Neuron (in vitro differentiated cells): Measurements from ENCODE around the gene MAJIN.

ENCODE experiments used
- H2AFZ ChIP-seq: one replicate; pipeline ENCODE4 v1.6.1; 2013; ENCODE audit warnings: low read depth, mild to moderate bottlenecking, inconsistent platforms, low read length, moderate library complexity
- H3K27me3 ChIP-seq: one replicate; pipeline ENCODE4 v1.6.1; 2013; ENCODE audit warnings: low read length; ENCODE audit not compliant: insufficient read depth
- H3K36me3 ChIP-seq: one replicate; pipeline ENCODE4 v1.6.1; 2013; ENCODE audit warnings: low read length; ENCODE audit not compliant: insufficient read depth
- H3K4me1 ChIP-seq: one replicate; pipeline ENCODE4 v1.6.1; 2013; ENCODE audit warnings: low read length; ENCODE audit not compliant: insufficient read depth
- H3K4me3 ChIP-seq: 2 replicates; pipeline ENCODE4 v1.5.1; 2013; ENCODE audit warnings: mild to moderate bottlenecking, low read length, moderate library complexity
- H3K9me3 ChIP-seq: one replicate; pipeline ENCODE4 v1.6.1; 2013; ENCODE audit warnings: low read length

Gene MAJIN

DNA sequence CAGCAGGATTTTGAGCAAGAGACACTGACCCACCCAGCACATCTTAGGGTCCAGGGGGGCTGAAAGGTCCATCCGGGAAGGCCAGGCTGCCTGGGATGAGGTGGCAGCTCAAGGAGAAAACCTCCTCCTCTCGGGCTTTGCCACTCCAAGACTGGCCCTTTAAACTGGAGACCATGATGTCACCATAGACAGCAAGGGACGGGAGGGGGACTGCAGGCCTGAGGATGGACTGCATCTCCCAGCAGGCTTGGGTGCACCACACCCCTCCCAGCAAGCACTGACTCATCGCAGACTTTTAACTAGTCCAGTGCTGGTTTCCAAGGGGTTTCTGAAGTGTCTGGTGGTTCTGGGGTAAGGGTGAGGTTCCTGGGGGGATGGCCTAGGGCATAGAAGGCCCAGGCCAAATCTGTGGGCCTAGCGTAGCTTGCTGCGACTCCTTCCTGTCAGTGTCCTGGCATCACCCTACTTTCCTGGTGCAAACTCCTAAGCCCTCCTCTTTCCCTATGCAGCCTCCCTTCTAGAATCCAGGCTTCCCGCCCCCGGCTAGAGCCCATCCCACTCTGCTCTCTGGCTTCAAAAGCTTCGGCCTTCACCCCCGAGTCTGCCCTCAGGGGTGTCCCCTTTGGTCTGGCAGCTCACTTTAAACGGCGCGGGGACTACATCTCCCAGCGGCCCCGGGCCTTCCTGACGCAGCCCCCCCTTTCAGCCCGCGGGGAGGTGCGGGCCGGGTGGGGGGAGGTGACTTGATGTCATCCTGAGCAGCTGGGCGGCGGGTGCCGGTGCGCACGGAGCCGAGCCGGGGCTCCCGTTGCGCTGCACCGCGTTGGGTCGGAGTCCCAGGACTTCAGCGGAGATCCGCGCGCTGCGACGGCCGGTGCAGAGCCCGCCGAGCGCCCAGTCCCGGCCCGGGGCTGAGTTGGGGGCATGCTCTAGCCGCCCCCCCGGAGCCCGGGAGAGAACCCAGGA is 47.7 kb downstream of the MAJIN start, which contains the start of gene PPP2R5B:
Gene PPP2R5B, plus strand, starts transcription at position 746 of the 966 bp plus-strand sequence. CDS start 1,046 bp downstream, outside the sequence.
- H3K36me3 ChIP-seq, result no peaks in the 10 kb centered on the region
- H2AFZ ChIP-seq, result peak within 1 kb of the TSS; percentile 44
- no peaks in the 10 kb centered on the region for H3K27me3 ChIP-seq
- peaks cover 14% of the 10 kb centered on the region for H3K4me1 ChIP-seq
- peak within 1 kb of the TSS; percentile 62 for H3K4me3 ChIP-seq
- no peaks in the 10 kb centered on the region for H3K9me3 ChIP-seq

DNA sequence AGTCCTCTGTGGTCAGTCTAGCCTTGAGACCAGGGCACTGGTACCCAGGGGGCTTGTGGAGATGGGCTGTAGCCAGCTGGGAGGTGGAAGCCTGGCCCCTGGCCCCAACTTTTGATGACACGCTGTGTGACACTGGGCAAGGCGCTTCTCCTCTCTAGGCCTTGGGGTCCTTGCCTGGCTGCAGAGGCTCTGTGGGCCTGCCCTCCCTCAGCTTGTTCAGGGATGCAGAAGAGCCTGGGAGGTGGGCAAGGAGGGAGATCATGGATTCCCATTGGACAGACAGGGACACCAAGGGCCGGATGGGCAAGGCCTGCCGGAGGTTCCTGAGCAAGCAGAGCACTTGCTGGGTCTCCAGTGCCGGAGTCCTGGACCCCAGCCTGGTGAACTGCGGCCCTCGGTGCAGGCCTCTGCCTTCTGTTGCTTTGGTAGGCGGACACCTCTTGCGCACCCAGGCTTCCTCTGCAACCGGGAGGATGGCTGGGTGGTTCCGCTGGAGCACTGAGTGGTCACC is 48.7 kb downstream of the MAJIN start:
- H3K9me3 ChIP-seq, result no peaks in the 10 kb centered on the region
- no peaks in the 10 kb centered on the region for H3K36me3 ChIP-seq
- peaks cover 15% of the 10 kb centered on the region for H3K4me1 ChIP-seq
- no peak overlapping the region for H3K4me3 ChIP-seq
- H2AFZ ChIP-seq, result peak overlapping the region; percentile 31
- H3K27me3 ChIP-seq, result no peaks in the 10 kb centered on the region

DNA sequence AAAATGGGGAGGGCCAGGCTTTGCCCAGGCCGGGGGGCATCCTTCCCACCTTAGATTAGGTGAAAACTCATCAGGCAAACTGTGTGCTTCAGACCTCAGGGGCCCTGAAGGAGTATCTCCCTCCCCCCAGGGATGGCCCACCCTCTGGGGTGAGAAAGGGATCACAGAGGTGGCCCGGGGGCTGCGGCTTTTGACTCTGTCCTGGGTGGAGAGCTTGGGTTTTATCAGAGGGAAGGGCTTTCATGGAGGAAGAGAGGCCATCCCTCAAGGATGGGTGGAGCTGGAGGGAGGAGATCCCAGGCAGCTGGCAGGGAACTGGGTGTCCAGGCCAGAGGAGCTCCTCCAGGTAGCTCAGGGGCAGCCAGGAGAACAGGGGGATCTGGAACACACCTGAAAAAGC is 50.5 kb downstream of the MAJIN start:
- H3K36me3 ChIP-seq, result no peaks in the 10 kb centered on the region
- H3K4me3 ChIP-seq, result no peak overlapping the region
- H2AFZ ChIP-seq, result no peak overlapping the region
- peaks cover 24% of the 10 kb centered on the region for H3K4me1 ChIP-seq
- no peaks in the 10 kb centered on the region for H3K27me3 ChIP-seq
- H3K9me3 ChIP-seq, result no peaks in the 10 kb centered on the region

DNA sequence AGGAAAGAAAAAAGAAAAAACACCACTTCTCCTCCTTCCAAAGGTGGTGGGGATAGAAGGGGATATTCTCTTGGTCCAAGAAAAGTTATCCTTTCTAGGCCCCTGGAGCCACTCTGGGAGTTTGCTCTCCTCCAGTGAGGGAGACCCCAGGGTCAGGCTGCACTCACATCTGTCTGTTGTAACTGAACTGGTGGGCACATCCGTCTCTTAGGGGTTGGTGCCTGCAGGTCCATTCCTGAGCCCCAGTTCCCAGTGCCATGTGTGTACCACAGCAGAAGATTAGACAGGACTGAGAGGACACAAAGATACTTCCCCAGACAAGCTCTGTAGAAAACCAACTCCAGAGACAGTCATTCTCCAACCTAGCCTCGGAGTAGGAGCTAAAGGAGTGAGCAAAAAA is 51.8 kb downstream of the MAJIN start:
- no peaks in the 10 kb centered on the region for H3K27me3 ChIP-seq
- no peaks in the 10 kb centered on the region for H3K36me3 ChIP-seq
- no peak overlapping the region for H3K4me3 ChIP-seq
- no peak overlapping the region for H2AFZ ChIP-seq
- no peaks in the 10 kb centered on the region for H3K9me3 ChIP-seq
- H3K4me1 ChIP-seq, result peaks cover 29% of the 10 kb centered on the region

DNA sequence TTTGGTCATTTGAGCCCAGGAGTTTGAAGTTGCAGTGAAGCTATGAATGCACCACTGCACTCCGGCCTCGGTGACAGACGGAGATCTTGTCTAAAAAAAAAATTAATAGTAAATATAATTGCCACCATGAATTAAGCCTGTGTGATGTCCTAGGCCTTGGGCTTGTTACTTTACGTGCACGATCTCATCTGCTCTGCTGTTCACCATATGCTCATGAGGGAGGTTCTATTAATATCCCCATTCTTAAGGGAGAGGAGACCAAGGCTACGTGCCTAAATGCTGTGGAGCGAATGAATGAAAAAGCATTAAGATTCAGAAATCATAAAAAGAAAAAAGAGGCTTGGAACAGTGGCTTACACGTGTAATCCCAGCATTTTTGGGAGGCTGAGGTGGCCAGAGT is 52.3 kb downstream of the MAJIN start:
- Histone ChIP-seq H3K27me3 (no peaks in the 10 kb centered on the region), H3K4me3 (no peak overlapping the region), H3K4me1 (peaks cover 25% of the 10 kb centered on the region), H3K9me3 (no peaks in the 10 kb centered on the region), H3K36me3 (no peaks in the 10 kb centered on the region), H2AFZ (no peak overlapping the region)

DNA sequence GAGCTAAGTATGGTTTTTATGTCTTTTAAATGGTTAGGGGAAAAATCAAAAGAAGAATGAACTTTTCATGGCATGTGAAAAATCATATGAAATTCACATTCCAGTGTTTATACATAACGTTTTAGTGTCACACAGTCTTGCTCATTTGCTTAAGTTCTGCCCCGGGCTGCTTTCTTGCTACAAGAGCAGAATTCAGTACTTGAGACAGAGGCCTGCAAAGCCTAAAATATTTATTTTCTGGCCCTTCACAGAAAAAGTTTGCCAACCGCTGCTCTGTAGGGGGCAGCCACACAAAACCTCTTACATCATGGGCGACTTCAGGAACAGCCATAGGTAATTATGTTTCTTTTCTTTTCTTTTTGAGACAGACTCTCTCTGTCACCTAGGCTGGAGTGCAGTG is 53.9 kb downstream of the MAJIN start:
- Histone ChIP-seq H2AFZ (peak overlapping the region; percentile 78), H3K36me3 (peaks cover 9% of the 10 kb centered on the region), H3K4me3 (peak overlapping the region; percentile 79), H3K4me1 (peaks cover 17% of the 10 kb centered on the region), H3K9me3 (no peaks in the 10 kb centered on the region), H3K27me3 (no peaks in the 10 kb centered on the region)

DNA sequence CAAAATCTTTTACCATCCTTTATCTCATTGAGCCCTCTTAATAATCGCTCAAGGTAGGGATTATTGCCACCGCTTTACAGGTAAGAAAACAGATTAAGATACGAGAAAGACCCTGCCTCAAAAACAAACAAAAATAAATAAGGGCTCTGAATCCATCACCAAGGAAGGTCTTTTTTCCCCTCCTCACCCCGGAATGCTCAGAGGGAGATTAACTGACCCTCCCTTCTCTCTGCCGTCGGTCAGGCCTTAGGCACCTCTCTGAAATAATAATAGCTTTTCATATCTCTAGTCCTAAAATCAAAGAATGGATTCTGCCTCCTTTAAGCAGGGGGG is 54.3 kb downstream of the MAJIN start:
- Histone ChIP-seq H3K4me1 (peaks cover 17% of the 10 kb centered on the region), H3K4me3 (peak overlapping the region; percentile 79), H3K27me3 (no peaks in the 10 kb centered on the region), H3K36me3 (peaks cover 13% of the 10 kb centered on the region), H3K9me3 (no peaks in the 10 kb centered on the region), H2AFZ (peak overlapping the region; percentile 78)

DNA sequence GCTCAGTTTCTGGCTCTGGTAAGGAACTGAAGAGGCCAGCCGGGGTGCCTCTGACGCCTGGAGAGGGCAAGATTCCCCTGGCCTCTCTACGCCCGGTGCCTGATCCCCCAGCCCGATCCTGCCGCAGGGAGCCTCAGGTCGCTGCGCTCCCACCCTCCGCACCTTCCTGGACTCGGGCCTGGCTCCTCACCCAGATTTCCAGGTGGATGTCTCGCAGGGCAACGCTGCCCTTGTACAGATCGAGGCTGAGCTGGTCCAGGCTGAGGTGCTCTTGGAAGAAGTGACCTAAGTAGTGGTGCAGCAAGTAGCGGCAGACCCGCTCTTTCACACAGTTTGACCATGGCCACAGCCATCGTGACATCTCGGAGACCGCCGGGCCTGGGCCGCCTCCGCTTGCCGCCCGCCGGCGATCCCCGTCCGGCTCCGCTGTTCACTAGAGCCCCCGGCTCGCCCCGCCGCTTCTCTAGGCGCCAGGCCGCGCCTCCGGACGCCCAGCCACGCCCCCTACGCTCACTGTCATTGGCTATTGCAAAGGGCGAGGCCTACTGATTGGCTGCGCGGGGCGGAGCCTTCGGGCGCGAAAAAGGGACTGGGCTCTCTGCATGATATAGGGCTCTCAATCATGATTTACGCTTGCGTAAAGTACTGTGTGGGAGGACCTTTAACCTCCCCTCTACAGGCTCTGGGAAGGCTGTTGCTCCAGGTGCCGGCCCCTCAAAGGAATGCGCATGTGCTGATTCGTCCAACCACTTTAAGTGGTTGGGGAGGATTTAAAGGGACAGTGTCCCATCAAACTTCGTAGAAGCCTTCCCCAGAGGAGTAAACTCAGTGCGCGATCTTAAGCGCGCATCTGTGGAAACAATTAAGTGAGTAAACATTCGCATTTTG is 54.9 kb downstream of the MAJIN start, which contains the start of gene ATG2A:
Gene ATG2A, minus strand, starts transcription at position 435 of the 888 bp plus-strand sequence. Its CDS starts 74 bp downstream, at position 361.
- peaks cover 17% of the 10 kb centered on the region for H3K4me1 ChIP-seq
- H3K4me3 ChIP-seq, result peak within 1 kb of the TSS; percentile 79
- H2AFZ ChIP-seq, result peak within 1 kb of the TSS; percentile 78
- H3K9me3 ChIP-seq, result no peaks in the 10 kb centered on the region
- H3K27me3 ChIP-seq, result no peaks in the 10 kb centered on the region
- H3K36me3 ChIP-seq, result peaks cover 13% of the 10 kb centered on the region

DNA sequence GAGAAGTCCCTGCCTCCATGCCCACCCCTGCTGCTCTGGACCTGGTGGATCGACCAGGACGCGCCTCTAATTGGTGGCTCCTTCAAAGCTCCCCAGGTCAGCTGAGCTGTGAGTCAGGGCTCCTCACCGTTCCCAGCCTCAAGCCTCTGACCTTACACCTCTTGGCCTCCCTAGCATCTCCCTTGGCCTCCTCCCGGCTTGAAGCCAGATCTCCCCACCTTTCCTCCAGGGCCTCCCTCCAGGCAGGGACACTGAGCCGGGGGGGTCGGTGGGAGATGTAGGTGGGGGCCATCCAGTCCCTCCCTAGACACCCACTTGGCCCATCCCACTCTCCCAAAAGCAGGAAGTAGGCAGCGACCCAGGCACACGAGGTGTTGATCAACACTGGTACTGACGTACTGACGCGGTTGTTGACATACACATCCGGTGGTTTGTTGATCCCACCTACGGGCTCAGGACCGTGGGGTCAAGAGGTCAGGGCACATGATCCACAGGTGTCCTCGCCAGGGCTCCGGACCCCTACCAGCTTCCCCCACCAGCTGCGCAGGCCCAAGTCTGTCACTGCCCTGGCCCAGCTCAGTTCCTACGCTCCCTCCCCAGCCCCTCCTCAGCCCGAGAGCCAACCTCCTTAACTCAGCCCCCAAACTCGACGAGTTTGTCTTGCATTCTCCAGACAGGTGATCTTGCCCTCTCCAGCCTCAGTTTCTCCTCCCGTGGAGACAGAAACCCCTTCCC is 55.7 kb downstream of the MAJIN start:
- H3K27me3 ChIP-seq, result no peaks in the 10 kb centered on the region
- peak overlapping the region; percentile 14 for H2AFZ ChIP-seq
- H3K9me3 ChIP-seq, result no peaks in the 10 kb centered on the region
- H3K4me3 ChIP-seq, result peak overlapping the region; percentile 79
- peaks cover 17% of the 10 kb centered on the region for H3K4me1 ChIP-seq
- peaks cover 20% of the 10 kb centered on the region for H3K36me3 ChIP-seq

DNA sequence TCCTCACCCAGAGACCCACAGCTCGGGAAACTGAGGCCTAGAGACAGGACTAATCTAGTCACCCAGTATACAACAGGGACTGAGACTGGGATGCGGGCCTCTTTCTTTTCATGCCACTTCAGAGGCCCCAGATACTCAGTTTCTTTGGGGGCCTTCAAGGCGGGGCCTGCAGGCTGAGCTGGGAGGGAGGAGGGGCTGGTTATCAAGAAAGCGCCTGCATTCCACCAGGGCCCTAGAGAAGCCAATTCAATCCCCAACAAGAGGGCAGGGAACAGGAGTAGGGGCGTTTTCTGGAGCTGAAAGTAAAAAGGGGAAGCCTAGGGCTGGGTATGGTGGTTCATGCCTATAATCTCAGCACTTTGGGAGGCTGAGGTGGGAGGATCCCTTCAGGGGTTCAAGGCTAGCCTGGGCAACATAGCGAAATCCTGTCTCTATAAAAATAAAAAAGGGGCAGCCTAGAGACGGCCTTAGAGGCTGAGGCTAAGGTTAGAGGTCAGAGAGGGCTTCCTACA is 56.5 kb downstream of the MAJIN start:
- Histone ChIP-seq H3K36me3 (peaks cover 26% of the 10 kb centered on the region), H3K9me3 (no peaks in the 10 kb centered on the region), H3K27me3 (no peaks in the 10 kb centered on the region), H3K4me1 (peaks cover 17% of the 10 kb centered on the region), H3K4me3 (no peak overlapping the region), H2AFZ (no peak overlapping the region)

DNA sequence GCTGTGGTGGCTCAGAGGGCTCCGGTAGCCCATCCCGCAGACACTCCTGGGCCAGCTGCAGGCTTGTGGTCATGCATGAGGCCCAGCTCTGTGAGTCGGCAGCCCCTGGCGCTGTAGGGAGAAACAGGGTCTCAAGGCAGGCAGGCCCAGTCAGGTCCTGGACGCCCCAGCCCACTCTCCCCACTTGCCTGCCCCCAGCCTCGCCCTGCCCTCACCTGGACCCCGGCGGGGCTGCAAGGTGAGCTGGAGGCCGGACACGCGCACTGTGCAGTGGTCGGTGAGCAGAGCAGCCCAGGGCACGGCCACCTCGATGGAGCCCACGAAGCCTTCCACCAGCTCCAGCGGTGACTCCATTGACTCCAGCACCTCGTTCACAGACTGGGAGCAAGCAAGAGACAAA is 57.8 kb downstream of the MAJIN start:
- H2AFZ ChIP-seq, result no peak overlapping the region
- H3K36me3 ChIP-seq, result peaks cover 39% of the 10 kb centered on the region
- H3K27me3 ChIP-seq, result no peaks in the 10 kb centered on the region
- peaks cover 17% of the 10 kb centered on the region for H3K4me1 ChIP-seq
- H3K9me3 ChIP-seq, result no peaks in the 10 kb centered on the region
- H3K4me3 ChIP-seq, result no peak overlapping the region

DNA sequence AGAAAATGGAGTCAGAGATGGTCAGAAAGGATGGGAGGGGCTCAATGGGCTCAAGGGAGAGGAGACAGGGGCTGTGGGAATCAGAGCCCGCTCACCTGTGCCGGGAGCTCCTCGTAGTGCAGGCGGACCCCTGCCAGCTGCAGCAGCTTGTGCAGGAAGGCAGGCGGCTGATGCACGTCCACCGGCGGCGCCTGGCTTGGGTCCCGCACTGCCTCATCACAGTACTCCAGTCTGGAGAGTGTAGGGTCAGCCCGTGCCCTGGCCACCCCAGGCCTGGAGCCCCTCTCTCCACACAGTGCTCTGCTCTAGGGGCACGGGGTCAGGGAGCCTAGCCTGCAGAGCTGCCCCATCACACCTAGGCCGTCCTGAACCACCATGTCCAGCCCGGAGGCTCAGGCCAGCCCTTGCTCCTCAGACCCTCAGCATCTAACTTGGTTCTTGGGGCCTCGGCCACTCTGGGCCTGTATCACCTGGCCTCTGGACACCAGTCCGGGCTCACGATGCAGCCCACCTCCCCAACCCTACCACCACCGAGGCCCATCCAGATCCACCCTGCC is 58.7 kb downstream of the MAJIN start:
- H3K36me3 ChIP-seq, result peaks cover 46% of the 10 kb centered on the region
- H3K9me3 ChIP-seq, result no peaks in the 10 kb centered on the region
- H3K4me1 ChIP-seq, result peaks cover 17% of the 10 kb centered on the region
- no peak overlapping the region for H3K4me3 ChIP-seq
- no peak overlapping the region for H2AFZ ChIP-seq
- no peaks in the 10 kb centered on the region for H3K27me3 ChIP-seq
